ENCODE measurements around the gene NMUR1.

Gene NMUR1

DNA sequence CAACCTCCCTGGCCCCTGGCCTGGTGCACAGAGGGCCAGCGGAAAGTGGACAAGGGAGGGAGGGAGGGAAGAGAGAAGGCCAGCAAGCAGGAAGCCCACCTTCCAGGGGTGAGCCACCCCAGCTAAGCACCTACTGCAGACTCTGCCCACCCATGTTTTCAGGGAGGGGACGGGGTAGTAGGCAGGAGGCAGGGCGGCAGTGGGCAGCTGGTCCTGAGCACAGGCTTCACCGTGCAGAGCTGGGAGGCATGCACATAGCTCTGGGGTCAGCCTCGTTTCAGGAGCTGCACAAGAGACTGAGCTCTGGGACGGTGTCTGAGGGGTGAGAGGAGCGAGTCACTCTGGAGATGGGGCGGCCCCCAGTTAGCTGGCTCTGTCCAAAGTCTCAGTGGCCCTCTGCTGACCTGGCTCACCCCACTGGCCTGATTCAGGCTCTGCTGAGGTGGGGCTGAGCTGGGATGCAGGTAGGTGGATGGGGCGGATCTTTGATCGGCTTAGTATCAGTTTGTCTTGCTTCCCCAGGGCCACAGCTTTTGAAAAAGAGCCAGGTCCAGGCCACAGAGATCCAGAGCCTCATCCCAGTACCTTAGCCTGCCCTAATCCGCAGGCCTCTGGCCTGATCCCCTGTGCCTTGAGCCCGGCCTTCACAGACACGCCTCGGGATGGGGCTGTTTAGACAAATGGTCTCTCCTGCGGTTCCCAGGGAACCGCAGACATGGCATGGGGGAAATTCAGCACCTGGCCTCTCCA lies 3.7 kb downstream of the NMUR1 start (continued):
- TF ChIP-seq, protein P1, sequence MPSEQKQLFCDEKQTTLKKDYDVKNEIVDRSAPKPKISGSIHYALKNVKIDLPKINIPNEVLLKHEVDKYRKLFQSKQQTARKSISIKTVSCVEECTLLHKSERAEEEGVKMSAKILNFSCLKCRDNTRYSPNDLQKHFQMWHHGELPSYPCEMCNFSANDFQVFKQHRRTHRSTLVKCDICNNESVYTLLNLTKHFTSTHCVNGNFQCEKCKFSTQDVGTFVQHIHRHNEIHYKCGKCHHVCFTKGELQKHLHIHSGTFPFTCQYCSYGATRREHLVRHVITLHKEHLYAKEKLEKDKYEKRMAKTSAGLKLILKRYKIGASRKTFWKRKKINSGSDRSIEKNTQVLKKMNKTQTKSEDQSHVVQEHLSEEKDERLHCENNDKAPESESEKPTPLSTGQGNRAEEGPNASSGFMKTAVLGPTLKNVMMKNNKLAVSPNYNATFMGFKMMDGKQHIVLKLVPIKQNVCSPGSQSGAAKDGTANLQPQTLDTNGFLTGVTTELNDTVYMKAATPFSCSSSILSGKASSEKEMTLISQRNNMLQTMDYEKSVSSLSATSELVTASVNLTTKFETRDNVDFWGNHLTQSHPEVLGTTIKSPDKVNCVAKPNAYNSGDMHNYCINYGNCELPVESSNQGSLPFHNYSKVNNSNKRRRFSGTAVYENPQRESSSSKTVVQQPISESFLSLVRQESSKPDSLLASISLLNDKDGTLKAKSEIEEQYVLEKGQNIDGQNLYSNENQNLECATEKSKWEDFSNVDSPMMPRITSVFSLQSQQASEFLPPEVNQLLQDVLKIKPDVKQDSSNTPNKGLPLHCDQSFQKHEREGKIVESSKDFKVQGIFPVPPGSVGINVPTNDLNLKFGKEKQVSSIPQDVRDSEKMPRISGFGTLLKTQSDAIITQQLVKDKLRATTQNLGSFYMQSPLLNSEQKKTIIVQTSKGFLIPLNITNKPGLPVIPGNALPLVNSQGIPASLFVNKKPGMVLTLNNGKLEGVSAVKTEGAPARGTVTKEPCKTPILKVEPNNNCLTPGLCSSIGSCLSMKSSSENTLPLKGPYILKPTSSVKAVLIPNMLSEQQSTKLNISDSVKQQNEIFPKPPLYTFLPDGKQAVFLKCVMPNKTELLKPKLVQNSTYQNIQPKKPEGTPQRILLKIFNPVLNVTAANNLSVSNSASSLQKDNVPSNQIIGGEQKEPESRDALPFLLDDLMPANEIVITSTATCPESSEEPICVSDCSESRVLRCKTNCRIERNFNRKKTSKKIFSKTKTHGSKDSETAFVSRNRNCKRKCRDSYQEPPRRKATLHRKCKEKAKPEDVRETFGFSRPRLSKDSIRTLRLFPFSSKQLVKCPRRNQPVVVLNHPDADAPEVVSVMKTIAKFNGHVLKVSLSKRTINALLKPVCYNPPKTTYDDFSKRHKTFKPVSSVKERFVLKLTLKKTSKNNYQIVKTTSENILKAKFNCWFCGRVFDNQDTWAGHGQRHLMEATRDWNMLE (tag by site-specific recombination; conservative IDR thresholded peaks at IDR 0.05; ENCODE audit: low read depth) = no peak
- TF ChIP-seq, protein P2, sequence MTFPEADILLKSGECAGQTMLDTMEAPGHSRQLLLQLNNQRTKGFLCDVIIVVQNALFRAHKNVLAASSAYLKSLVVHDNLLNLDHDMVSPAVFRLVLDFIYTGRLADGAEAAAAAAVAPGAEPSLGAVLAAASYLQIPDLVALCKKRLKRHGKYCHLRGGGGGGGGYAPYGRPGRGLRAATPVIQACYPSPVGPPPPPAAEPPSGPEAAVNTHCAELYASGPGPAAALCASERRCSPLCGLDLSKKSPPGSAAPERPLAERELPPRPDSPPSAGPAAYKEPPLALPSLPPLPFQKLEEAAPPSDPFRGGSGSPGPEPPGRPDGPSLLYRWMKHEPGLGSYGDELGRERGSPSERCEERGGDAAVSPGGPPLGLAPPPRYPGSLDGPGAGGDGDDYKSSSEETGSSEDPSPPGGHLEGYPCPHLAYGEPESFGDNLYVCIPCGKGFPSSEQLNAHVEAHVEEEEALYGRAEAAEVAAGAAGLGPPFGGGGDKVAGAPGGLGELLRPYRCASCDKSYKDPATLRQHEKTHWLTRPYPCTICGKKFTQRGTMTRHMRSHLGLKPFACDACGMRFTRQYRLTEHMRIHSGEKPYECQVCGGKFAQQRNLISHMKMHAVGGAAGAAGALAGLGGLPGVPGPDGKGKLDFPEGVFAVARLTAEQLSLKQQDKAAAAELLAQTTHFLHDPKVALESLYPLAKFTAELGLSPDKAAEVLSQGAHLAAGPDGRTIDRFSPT (tag by site-specific recombination; IDR thresholded peaks at IDR 0.05) = no peak
- TF ChIP-seq ZNF600 (tag by site-specific recombination; IDR thresholded peaks at IDR 0.05) (no peak), ZNF416 (tag by site-specific recombination; IDR thresholded peaks at IDR 0.05) (no peak), OVOL3 (tag by site-specific recombination; IDR thresholded peaks at IDR 0.05) (no peak)
- TF ChIP-seq, protein P3, sequence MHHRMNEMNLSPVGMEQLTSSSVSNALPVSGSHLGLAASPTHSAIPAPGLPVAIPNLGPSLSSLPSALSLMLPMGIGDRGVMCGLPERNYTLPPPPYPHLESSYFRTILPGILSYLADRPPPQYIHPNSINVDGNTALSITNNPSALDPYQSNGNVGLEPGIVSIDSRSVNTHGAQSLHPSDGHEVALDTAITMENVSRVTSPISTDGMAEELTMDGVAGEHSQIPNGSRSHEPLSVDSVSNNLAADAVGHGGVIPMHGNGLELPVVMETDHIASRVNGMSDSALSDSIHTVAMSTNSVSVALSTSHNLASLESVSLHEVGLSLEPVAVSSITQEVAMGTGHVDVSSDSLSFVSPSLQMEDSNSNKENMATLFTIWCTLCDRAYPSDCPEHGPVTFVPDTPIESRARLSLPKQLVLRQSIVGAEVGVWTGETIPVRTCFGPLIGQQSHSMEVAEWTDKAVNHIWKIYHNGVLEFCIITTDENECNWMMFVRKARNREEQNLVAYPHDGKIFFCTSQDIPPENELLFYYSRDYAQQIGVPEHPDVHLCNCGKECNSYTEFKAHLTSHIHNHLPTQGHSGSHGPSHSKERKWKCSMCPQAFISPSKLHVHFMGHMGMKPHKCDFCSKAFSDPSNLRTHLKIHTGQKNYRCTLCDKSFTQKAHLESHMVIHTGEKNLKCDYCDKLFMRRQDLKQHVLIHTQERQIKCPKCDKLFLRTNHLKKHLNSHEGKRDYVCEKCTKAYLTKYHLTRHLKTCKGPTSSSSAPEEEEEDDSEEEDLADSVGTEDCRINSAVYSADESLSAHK (tag by site-specific recombination; IDR thresholded peaks at IDR 0.05) = no peak

DNA sequence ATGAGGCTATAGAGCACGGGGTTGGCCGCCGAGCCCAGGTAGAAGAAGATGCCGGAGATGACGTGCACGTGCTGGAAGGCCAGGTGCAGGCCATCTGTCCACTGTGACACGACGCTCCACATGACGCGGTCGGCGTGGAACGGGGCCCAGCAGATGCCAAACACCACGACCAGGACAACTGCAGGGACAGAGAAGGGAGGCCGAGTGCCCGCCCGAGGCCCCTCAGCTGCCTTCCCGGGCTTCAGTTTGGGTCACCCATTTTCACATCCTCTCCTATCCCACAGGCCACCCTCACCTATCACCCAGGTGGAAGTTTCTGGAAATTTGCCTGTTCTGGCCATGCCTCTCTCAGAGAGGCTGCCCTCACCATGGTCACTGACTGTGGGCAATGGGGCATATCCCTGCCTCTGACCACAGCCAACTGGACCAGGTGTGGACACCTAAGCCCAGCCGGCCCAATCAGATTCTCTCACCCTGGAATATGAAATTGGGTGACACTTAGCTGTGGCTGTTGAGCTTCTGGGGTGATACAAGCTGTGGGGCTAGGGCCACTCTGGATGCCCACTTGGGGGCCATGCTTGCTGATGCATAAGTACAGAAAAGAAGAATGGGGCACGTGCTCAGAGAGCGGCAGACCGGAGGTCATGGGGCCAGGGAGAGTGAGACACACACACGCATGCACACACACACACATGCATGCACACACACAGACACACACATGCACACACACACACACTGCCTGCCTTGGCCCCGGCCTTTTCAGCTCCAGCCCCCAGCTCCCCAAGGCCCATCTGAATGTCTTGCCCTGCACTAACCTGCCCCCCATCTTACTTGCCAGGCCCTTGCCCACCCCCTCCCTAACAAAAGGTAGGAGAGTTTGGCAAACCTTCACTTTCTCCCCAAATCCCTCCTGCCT lies 4.7 kb downstream of the NMUR1 start:
- Histone ChIP-seq H3K27ac (ENCODE audit: extremely low read depth, low read depth, low read length) (no peak overlapping the region), H3K9me3 (ENCODE audit: control insufficient read depth, insufficient read depth, low read depth, low read length) (no peaks in the 10 kb centered on the region), H3K4me3 (ENCODE audit: low read depth, low read length) (no peak overlapping the region), H3K36me3 (ENCODE audit: control insufficient read depth in 2 of 2, insufficient read depth in 1 of 2, low read length in 2 of 2) (no peaks in the 10 kb centered on the region), H3K4me1 (ENCODE audit: control insufficient read depth, insufficient read depth, low read length) (no peaks in the 10 kb centered on the region)
- POLR2A ChIA-PET = interaction anchor here (1.1 kb wide), 1 partner anchor 62 kb away, joined by 3 read pairs; no protein-coding TSS in a partner anchor
- TF ChIP-seq, protein P4, sequence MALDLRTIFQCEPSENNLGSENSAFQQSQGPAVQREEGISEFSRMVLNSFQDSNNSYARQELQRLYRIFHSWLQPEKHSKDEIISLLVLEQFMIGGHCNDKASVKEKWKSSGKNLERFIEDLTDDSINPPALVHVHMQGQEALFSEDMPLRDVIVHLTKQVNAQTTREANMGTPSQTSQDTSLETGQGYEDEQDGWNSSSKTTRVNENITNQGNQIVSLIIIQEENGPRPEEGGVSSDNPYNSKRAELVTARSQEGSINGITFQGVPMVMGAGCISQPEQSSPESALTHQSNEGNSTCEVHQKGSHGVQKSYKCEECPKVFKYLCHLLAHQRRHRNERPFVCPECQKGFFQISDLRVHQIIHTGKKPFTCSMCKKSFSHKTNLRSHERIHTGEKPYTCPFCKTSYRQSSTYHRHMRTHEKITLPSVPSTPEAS (tag by site-specific recombination; IDR thresholded peaks at IDR 0.05) = peak; percentile 79
- TF ChIP-seq, protein P5, sequence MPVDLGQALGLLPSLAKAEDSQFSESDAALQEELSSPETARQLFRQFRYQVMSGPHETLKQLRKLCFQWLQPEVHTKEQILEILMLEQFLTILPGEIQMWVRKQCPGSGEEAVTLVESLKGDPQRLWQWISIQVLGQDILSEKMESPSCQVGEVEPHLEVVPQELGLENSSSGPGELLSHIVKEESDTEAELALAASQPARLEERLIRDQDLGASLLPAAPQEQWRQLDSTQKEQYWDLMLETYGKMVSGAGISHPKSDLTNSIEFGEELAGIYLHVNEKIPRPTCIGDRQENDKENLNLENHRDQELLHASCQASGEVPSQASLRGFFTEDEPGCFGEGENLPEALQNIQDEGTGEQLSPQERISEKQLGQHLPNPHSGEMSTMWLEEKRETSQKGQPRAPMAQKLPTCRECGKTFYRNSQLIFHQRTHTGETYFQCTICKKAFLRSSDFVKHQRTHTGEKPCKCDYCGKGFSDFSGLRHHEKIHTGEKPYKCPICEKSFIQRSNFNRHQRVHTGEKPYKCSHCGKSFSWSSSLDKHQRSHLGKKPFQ (tag by site-specific recombination; IDR thresholded peaks at IDR 0.05) = no peak
- TF ChIP-seq, protein P6, sequence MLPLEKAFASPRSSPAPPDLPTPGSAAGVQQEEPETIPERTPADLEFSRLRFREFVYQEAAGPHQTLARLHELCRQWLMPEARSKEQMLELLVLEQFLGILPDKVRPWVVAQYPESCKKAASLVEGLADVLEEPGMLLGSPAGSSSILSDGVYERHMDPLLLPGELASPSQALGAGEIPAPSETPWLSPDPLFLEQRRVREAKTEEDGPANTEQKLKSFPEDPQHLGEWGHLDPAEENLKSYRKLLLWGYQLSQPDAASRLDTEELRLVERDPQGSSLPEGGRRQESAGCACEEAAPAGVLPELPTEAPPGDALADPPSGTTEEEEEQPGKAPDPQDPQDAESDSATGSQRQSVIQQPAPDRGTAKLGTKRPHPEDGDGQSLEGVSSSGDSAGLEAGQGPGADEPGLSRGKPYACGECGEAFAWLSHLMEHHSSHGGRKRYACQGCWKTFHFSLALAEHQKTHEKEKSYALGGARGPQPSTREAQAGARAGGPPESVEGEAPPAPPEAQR (tag by site-specific recombination; IDR thresholded peaks at IDR 0.05) = no peak
- TF ChIP-seq ZNF391 (tag by site-specific recombination; IDR thresholded peaks at IDR 0.05; ENCODE audit: borderline replicate concordance, low read depth) = no peak
- CTCF ChIA-PET = interaction anchor here (0.6 to 0.8 kb wide), 3 partner anchors 20 to 270 kb away, joined by 3 to 5 read pairs (median 4); no protein-coding TSS in a partner anchor
